ENCODE measurements around the gene PROM1.

PROM1 gene

DNA sequence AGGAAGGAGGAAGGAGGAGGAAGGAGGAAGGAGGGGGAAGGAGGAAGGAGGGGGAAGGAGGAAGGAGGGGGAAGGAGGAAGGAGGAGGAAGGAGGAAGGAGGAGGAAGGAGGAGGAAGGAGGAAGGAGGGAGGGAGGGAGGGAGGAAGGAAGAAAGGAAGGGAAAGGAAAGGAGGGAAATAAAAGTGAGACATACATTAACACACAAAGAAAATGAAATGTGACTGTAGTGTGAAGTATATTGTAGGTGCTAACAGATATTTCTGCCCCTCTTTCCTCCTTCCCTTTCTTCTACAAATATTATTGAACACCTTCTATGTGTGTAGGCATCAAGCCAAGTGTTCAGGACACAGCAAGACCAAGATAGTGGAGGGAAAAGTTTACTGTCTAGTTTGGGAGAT lies 26.4 kb upstream of the PROM1 start:
- DNase-seq (ENCODE audit: low spot score) = no peak

DNA sequence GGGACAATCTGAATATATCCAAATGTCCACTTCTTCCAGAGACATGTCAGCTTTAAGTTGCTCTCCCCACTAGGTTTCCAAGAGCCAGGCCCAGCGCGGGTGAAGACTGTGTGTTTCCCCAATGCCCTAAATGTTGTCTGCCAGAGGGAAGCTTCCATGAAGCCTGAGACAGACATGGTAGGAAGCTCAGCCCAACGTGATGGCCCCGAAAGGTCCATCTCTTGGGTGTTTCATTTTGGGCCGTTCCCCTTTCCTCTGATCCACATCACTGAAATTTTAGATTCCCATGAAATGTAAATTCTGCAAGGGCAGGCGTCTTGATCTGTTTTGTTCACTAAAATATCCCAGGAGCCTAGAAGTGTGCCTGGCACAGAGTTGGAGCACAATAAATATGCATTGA lies 25.4 kb upstream of the PROM1 start:
- no peak for DNase-seq (ENCODE audit: low spot score)

DNA sequence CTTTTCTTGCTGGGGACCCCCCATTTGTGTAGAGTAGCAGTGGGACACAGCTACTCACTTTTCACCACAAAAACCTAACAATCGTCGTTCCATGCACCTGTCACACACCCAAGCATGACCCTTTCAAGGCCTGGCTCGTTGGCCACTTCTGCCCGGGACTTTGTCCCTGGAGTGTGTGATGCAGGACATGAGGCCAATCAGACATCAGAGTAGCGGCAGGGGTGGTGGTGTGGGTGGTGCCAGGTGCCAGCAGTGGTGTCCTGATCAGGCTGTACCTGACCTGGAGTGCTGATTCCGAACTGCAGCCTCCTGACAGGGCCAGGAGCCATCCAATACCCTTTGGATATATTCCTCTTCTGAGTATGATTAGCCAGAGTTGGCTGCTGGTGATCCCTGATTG lies 23.1 kb upstream of the PROM1 start:
- no peak for DNase-seq (ENCODE audit: low spot score)

DNA sequence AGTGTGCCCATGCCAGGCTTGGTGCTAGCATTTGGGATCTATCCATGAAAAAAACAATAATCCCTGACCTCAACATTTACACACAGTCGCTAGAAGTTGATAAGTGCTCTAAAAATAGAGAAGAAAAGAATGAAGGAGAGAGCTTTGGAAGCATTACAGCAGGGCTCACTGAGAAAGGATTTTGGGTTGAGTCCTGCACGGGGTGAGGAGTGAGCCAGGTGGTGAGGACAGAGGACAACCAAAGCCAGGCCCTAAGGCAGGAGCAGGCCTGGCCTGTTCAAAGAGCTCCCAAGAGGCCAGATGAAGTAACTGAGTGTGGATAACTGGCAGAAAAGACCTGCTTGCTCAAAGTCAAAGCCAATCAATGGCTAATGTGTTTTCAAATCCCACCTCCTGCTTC lies 20.7 kb upstream of the PROM1 start:
- DNase-seq (ENCODE audit: low spot score) = no peak

DNA sequence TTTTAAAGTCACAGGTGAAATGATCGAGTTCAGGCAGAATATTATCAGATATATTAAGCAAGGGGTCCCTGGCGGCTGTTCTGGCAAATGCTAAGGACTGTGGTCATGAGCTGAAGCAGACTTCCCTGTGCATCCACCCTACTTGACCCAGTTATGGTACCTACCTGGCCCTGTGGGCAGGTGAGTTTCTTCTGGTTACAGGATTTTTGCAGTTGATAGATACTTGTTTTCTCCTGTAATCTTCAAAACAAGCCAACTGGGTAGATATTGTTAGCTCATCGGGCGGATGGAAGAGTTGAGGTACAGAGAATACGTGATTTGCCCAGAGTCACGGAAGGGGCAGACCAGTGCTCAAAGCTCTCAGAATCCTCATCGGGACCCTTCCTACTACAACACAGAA lies 18.5 kb upstream of the PROM1 start:
- DNase-seq (ENCODE audit: low spot score) = no peak

DNA sequence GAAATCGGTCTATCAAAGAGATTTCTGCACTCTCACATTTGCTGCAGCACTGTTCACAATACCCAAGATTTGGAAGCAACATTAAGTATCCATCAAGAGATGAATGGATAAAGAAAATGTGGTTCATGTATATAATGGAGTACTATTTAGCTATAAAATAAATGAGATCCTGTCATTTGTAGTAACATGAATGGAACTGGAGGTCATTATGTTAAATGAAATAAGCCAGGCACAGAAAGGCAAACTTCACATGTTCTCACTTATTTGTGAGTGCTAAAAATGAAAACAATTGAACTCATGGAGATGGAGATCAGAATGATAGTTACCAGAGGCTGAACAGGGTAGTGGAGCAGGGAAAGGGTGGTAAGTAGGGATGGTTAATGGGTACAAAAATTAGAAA lies 17.0 kb upstream of the PROM1 start:
- no peak for DNase-seq (ENCODE audit: low spot score)

DNA sequence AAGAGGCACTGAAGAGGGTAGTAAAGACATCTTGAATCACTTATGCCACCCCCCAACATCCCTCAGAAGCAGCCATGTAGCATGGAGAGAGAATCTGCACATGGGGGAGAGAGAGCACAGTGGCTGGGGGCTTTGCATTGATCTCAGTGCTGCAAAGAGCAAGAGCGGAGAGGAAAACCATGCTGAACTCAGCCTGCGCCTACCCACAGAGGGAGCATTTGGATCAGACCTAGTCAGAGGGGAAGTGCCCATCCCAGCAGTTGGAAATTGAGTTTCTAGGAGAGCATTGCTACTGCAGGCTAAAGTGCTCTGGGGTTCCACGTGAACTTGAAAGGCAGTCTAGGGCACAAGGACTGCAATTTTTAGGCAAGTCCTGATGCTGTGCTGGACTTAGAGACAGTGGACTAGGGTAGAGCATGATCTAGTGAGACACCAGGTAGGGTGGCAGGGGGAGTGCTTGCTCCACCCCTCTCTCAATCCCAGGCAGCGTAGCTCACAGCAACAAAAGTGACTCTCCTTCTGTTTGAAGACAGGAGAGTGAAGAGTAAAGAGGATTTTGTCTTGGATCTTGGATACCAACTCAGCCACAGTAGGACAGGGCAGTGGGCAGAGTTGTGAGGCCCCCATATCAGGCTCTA lies 9.0 kb upstream of the PROM1 start:
- no peak for DNase-seq (ENCODE audit: low spot score)

DNA sequence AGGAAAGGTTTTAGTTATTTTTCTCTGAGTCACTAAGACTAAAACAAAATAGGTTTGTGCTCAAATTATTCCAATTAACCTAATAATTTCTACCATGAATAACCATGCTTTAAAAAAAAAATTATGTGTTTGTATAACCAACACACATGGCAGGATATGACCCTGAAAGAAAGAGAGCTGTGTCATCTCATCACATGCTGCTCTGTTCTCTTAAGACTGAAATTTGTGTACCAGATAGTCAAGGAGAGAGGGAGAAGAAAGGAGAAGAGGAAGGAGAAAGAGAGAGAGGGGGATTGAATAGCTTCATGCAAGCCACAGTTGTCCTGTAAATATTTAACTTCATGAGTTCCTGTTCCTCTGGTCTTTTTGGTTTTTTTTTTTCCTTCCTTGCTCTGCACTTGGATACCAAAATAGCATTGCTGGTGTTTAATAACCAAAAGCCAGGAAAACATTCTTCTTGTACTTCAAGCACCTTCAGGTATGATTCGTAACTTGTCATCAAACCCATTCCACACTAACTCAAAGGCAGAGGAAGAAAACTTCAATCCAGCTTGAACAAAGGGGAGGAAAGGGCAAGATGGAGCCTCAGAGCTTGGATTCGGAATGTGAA lies 6.4 kb upstream of the PROM1 start:
- DNase-seq (ENCODE audit: low spot score) = no peak

DNA sequence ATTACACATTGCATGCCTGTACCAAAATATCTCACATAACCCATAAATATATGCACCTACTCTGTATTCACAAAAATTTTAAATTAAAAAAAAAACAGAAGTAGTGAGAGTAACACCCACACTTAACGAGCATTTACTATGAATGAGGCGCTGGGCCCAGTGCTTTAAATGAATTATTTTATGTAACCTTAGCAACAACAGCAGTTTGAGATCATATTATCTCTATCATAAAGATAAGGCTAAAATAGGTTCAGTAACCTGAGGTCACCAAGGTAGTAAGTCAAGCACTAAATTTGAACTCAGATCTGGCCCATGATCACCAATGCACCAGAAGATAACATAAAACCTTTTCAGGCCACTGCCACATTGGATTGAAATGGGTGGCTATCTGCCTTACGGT lies 5.3 kb upstream of the PROM1 start:
- DNase-seq (ENCODE audit: low spot score) = no peak

DNA sequence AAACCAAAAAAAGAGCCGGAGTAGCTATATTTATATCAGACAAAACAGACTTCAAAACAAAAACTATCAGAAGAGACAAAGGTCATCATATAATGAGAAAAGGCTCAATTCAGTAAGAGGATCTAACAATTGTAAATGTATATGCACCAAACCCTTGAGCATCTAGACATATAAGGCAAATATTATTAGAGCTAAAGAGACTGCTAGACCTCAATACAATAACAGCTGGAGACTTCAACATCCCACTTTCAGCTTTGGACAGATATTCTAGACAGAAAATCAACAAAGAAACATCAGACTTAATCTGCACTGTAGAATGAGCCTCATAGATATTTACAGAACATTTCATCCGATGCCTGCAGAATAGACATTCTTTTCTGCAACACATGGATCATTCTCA lies 4.8 kb upstream of the PROM1 start:
- DNase-seq (ENCODE audit: low spot score) = no peak

DNA sequence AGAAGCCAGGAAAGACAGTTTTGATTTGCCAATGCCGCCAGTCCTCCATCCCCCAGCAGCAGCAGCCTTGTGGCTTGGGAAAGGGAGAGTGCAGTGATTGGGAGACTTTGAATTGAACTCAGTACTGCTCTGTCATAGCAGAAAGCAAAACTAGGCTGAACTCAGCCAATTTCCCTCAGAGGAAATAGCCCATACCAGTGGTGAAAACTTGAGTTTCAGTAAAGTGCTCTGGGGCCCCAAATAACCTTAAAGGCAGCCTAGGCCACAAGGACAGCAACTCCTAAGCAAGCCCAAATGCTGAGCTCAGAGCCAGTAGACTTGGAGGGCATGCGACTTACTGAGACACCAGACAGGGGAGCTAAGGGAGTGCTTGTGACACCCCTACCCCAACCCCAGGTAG lies 2.0 kb upstream of the PROM1 start:
- no peak for DNase-seq (ENCODE audit: low spot score)

DNA sequence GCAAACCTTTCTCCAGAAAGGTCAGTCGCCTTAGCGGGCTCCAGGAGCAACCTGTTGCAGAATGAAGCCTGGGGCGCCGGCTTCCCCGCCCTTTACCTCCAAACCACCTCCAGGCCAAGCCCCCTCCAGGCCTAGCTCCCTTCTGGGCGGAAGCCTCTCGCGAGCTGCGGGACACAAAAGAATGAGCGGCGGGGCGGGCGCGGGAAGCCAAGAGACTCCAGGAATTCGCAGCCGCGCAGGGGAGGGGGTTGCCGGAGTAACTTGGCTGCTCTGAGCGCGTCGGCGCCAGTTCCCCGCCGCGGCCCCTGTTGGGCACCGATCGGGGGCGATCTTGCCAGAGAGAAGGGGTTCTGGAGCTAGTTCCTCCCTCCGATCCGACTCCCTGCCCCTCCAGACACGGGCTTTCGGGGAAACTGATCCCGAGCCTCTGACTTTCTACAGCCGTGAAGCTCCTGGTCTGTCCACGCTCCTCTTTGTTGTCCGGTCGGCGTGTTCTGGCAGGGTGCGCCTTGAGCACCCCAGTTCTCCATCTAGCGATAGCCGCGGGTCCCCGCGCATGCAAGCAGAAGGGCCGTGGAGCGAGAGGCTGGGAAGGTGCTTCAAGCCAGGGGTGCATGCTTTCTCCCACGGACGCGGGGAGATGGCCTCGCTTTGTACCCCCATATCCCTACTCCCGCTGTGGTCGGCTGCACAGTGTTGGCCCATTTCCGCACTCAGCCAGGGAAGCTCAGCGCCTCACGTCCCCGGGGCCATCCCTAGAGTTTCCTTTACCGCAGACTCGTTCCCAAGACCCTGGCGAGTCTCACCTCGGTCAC lies 1.2 kb downstream of the PROM1 start:
- DNase-seq (ENCODE audit: low spot score) = no peak

DNA sequence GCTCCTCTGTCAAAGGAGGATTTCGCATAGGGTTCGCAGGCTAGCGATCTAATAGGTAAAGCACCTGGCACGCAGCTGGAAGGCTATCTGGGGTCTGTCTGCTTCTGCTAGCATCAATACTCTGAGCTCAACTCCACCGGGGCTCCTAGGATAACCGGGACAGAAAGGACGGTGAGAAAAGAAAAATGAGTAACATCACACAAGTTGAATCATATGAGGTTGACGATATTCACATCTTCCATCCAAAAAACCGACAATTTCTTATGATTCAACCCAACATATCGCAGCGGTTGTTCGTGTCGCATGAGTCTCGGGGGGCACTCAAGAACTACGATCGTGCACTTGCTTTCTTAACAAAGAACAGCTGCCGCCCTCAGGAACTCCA lies 1.8 kb downstream of the PROM1 start:
- no peak for DNase-seq (ENCODE audit: low spot score)

DNA sequence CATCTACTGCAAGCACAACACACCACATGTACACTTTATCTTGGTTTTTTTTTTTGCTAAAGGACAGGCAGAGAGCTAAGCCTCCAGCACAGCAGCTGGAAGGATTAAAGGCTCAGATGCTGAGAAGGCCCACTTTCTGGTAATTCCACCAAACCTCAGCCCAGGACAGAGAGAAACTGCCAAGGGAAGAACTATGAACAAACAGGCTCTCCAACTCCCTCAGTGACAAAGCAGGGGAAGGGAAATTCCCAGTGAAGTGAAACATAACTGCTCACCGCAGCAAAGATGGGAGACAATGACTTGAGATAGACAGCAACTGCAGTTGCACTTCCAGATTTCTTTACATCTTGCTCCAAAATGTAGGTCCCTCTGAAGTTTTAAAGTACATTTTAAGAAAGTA lies 4.8 kb downstream of the PROM1 start:
- DNase-seq (ENCODE audit: low spot score) = no peak

DNA sequence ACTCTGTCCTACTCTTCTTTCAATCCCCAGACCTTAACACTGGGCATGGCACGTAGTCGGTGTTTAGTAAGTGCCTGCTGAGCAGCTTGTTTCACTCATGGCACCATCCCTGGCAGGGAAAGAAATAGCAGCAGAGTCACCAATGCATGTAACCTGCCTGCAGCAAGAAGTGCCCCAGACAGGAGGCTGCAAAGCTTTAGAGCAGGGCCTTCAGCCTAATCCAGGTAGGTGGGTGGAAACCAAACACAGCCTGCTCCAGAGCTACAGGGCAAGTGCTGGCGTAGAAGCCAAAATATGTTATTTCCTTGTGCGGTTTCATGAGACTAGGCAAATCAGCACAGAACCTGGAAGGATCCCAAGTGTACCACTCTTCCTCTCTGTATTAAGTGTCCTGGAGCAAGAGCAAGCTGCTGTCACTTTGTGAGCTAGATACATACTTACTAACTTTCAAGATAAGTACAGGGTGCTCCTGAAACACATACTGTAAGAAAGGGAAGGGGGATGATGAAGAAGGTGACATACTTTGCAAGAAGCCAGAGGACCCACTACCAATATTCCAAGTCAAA lies 5.5 kb downstream of the PROM1 start:
- DNase-seq (ENCODE audit: low spot score) = no peak

DNA sequence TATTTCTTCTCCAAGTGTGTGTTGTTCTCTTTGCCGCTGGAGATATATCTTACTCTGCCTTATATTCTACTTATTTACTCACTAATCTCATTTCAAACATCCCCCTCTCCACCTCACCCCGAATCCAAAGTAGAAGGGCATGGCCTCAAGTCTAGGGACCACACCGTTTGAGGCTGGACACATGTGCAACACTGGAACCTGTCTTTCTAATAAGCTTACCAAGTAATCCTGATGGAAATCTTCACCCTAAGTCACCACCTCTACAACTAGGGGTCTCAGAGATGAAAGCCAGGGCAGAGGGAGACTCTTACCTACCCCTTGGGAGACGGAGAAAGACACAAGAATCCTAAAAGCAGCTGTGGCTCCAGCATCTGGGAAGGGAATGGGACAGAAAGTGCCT lies 6.0 kb downstream of the PROM1 start:
- no peak for DNase-seq (ENCODE audit: low spot score)

DNA sequence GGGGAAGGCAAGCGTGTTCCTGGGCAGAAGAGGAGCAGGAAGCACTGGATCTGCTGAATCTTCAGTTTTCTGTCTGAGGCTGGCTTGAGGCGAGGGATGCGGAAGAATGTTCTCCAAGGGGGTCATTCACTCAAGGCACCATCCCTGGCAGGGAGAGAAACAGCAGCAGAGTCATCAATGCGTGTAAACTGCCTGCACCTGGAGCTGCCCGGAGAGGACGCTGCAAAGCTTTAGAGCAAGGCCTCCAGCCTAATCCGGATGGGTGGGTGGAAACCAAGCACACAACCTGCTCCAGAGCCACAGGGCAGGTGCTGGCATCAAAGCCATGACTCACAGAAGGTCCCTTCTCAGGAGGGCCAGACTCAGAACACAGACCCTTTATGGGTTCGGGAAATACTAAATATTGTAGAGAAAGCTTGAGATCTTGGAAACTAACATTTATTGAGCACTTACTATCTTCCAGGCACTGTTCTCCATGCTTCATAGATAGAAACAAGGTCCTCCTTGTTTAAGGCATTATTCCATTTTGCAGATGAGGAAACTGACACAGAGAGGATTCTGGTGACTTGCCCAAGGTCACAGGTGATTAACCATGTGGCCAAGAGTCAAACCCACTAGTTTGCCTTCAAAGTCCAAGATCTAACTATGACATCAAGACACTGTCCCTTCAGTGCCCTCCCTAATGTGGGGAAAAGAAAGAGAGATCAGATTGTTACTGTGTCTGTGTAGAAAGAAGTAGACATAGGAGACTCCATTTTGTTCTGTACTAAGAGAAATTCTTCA lies 7.7 kb downstream of the PROM1 start:
- no peak for DNase-seq (ENCODE audit: low spot score)

DNA sequence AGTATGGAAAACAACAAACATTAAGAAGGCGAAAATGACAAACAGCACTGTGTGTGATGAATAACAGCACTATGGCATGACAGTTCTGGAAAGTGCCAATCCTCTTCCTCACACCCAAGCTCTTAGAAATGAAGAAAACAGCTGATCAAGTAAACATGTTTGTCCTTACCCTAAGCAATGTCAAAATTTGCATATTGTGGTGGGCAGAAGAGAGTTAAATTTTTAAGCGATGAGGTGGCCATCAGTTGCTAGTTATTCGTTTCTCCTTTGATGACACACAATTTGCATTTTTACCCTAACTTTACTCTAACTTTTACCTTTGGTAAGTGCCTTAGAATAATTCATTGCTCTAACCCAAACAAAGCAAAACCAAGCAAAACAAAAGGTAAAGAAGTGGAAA lies 8.8 kb downstream of the PROM1 start:
- no peak for DNase-seq (ENCODE audit: low spot score)

DNA sequence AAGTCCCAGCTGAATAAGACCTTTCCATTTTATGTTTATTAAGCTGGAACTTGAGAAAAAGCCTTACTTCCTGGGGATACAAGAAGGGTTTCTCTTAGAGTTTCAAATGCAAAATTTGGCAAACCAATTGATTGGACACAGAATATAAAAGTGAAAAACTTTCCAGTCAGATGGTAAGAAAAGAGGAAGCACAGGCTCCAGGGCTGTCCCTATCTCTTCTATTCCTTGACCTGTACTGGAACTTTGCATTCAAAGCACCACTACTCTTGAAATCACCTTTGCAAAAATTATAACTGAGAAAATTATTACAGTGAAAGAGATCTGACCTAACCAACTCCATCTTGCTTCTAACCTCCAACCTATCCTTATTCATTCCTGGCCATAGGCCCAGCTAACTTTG lies 11.7 kb downstream of the PROM1 start:
- no peak for DNase-seq (ENCODE audit: low spot score)

DNA sequence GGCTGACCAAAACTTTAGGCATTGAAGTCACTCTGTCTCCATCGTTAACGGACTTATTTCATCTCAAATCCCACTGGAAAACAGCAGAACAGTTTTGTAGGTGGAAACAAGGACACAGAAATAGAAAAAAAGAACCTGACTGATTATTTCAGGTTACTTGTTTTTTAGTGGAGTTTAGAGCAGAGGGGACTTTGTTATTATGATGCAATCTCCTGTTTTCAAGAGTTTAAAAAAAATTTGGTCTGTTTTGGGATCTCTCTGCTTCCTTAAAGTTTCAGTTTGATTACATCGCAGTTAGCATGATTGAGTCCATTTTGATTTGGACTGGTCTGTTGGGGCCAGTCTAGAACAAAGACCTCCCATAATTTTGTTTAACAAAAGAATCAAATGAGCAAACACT lies 13.6 kb downstream of the PROM1 start:
- no peak for DNase-seq (ENCODE audit: low spot score)

DNA sequence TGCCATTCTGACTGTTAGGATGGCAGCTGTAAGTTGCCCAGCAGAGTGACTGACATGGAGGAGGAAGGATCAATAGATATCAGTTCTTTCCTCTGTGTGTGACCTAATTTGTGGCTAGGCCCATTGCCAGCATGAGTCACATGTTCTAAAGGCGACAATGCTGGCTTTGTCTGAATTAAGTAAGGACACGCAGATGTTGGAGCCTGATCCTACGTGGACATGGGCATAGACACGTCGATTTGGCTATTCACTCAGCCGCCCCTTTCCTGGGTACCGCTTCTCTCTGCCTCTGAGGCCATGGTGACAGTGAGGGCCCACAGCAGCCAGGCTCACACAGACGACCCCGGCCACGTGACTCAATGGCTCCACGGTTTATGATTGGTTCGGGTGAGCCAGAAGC lies 16.3 kb downstream of the PROM1 start:
- DNase-seq (ENCODE audit: low spot score) = no peak

DNA sequence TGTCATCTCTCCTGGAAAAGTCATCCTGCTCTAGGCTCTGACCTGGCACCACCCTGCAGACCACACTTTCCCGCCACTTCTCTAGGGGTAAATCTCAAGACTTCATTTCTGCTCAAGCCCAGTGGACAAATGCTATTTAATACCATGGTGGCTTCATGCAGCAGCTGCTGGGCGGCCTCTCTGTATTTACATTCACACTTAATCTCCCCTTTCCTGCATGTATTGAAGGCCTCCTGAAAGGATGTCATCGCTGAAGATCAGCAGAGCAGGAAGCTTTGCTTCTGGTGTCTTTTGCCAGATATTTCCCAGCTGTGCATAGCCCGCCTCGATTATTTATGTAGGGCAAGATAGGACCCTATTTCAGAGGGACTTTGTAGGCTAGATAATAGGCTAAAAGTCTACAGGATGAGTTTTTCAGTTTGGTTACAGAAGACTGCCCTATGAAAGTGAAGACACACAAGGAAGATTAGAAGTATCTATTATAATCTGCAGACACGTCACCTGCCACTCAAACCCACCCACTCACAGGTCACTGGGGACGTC lies 17.2 kb downstream of the PROM1 start:
- no peak for DNase-seq (ENCODE audit: low spot score)
